GM18873 (cell line): ENCODE results near the gene MMP13.

Experiments used
- ATAC-seq: cut with Tn5 transposase; IDR thresholded peaks from one replicate; pipeline ENCODE4 v1.9.1; 2021; ENCODE audit warnings: mild to moderate bottlenecking, moderate library complexity, moderate number of reproducible peaks; ENCODE audit not compliant: unreplicated experiment, low FRiP score

The MMP13 gene

GRCh38 chr11:102936864-102937509 lies 18.5 kb downstream of the MMP13 start:
- ATAC-seq, result no peak

- ATAC-seq, result no peak
These were observed 20.0 kb downstream of the MMP13 start for GRCh38 chr11:102935514-102935913.

DNA sequence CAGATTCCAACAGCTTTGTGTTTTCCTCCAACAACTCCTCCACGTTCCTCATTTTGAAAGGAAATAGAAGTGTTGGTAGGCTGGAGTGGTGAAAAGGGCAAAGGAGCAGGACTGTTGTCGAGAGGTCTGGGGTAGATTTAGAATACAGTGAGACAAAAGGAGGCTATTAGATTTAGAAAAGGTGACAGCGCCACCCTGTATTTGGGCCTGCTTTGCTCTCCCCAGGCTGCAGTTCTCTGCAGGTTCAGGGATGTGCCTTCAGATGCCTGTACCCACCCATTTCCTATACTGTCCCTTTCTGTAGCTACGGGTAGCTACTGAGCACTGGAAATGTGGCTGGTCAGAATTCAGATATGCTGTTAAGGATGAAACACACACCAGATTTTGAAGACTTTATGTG lies 20.8 kb downstream of the MMP13 start:
- ATAC-seq, result no peak

DNA sequence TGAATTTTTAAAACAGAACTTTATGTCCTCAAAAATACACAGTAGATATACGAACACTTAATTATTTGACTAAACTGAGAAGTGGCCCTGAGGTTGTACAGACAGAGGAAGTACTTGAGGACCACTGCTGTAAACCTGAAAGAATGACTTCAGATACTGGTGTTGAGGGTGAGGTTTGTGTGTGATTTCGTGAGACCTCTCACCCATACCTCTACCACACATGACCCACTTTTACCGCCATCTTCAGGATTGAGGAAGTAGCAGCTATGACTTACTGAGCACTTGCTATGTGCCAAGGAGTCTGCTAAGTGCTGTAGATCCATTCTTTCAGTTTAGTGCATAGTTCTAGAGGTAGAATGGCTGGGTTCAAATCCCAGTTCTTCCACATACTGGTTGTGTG lies 21.9 kb downstream of the MMP13 start:
- peak; percentile 45 for ATAC-seq

DNA sequence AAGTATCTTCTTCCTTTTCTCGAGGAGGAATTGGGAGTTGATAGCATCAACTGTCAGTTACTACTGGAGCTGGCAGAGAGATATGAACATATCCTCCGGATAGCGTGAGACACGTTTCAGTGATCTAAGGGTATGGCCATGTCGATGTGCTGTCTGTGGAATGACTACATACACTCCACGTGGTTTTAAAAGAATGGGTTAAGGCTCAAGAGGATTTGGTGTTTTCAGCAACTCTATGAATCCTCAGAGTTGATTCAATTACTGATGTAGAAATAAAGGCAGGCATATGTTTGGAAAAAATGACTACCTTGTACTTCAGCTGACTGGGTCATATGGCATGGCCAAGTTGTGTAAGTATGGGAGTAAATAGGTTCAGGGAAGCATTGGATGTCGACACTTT lies 22.9 kb downstream of the MMP13 start:
- ATAC-seq, result no peak

DNA sequence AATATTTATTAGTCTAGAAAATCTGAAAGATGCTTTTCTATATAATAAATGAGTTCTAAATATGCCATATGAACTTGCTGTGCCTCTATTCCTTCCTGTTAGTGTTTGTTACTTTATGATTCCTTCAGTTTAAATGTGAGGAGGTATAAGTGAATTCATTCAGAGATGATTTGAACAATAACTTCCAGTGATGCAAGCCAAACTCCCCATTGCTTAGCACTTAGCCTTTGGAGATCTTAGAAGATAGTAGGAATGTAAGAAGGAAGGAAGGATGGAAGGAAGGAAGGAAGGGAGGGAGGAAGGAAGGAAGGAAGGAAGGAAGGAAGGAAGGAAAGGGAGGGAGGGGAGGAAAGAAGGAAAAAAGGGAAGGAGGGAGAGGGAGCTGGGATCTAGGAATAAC lies 25.1 kb downstream of the MMP13 start:
- ATAC-seq, result no peak

GRCh38 chr11:102929972-102930371 lies 25.6 kb downstream of the MMP13 start:
- no peak for ATAC-seq

- no peak for ATAC-seq
These were observed 26.4 kb downstream of the MMP13 start for GRCh38 chr11:102929166-102929565.

- ATAC-seq, result no peak
These were observed 27.3 kb downstream of the MMP13 start for GRCh38 chr11:102928247-102928646.

DNA sequence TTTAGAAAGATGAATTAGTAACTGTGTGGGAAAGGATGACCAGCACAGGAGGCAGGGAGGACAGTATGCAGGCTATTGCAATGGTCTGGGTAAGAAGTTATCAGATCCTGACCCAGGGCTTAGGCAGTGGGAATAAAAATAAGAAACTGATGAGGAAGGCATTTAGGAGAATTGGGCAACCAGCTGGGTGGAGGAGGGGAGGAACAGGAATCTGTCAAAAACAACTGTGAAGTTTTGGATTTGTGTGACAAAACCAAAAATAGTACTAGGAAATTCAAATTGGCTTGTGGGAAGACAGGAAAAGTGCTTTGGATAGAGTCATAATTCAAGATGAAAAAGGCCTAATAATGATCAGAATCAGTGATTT lies 27.9 kb downstream of the MMP13 start:
- no peak for ATAC-seq

DNA sequence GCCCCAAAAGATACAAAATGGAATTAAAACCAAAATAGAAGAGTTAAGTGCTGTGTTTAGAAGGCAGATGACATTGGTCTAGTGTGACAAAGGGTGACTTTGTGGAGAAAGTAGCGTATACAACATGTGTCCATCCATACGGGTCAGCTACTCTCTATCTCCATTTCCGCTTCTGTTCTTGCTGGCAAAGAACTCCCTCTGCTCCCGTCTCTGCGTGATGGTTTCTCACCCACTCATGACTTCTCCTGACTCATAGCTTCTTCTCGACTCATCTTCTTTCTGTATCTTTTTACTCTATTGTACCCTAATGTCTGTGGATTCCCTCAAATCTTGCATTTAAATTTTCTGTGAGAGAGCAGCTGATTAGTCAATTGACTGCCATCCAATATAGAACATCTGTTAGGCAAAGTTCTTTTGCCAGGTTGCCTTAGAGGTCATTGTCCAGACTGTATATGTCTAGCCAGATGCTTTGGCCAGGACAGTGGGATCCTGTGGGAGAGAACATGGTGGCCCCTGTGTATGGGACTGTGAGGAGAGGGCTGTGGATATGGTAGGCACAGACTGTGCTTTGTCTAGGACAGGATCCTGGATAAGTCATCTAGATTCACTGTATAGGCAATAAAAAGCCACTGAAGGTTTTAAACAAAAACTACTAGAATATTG lies 28.4 kb downstream of the MMP13 start:
- ATAC-seq, result no peak

DNA sequence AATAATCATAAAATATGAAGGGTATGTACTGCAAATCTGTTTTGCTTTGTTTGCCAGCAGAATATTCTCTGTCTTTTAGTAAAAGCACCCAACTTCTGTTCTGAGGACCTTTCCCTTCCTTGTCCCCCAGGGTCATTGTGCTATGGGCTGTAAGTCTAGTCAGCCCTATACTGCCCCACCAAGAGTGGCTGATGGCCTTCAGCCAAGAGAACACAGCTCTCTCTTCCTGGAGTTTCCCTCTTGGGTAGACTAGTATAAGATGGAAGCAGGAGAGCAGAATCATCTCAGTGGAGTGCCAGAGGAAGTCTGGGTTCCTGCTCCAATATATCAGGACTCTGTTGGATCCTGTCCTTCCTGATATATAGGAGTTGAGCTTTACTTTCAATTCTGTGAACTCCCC lies 29.0 kb downstream of the MMP13 start:
- ATAC-seq, result no peak

DNA sequence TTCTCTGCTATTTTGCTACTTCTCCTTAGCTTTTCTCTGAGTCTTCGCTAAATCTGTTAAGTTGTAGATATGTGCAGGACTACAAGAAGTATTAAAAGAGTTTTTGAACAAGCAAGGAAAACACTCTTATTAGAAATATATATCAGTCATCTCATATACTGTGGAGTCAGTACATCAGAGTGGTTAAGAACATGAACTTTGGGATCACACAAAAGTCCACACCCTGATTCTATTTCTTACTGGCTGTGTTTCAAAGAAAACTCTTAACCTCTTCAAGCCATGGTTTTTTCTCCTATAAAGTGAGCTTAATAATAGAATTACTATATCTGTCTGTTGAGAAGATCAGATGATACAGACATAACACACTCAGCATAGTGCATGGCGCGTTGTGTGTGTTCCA lies 29.5 kb downstream of the MMP13 start:
- no peak for ATAC-seq

DNA sequence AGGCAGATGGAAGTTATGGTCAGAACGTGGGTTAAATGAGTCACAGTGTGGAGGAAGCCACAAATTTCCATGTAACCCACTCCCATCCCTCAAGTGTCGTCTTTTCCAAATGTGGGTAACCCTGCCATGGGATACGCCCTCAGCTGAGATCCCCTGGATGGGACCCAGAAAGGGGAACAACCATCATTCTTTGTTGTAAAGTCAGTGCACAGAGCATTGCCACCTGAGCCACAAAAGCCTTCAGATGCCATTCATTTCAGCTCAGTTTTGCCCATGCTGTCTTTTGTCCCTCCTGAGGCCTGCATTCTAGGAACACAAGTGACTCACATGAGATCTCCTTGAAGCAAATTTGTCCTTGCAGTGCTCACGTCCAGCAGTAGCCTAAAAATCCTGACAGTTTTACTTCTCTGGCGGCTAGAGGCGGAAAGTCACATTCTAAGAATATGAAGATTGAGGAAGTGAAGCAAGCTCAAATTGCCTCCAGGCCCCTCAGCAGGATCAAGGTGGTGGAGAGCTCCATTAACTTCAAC lies 30.6 kb downstream of the MMP13 start:
- ATAC-seq, result no peak

GRCh38 chr11:102921587-102922220 lies 33.8 kb downstream of the MMP13 start:
- ATAC-seq, result no peak

GRCh38 chr11:102920118-102920684 lies 35.3 kb downstream of the MMP13 start:
- ATAC-seq, result peak; percentile 53

GRCh38 chr11:102915044-102915375 lies 40.5 kb downstream of the MMP13 start:
- ATAC-seq, result no peak

GRCh38 chr11:102914238-102915043 lies 41.1 kb downstream of the MMP13 start:
- ATAC-seq, result no peak

DNA sequence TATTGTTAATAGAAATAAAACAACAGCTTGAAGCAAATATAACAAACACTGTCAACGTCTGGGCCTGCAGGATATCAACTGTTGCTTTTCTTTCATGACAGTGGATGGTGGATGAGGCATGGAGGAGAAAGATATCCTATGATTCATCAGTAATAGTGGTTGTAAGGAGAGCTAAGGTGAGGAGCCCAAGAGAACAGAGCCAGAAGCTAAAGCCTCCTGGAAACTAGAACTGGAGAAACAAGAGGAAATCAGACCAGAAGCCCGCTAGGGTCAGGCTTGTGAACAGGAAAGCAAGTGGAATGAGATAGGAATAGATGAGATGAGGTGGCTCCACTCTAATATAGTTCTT lies 43.1 kb downstream of the MMP13 start:
- ATAC-seq, result no peak

GRCh38 chr11:102911758-102912481 lies 43.6 kb downstream of the MMP13 start:
- ATAC-seq, result no peak
